ENCODE results near the gene HADH.

GRCh38 chr4:108013327-108013726 lies 23.6 kb downstream of the HADH start:
- no peak for TF ChIP-seq CTCF (IDR thresholded peaks at IDR 0.05)
- TF ChIP-seq POLR2A (IDR thresholded peaks at IDR 0.05), result no peak

All from lower leg skin (tissue), 3 donors.